ENCODE results near the gene CBX4. TPM values are rescaled to one million over a fixed set of nuclear protein-coding genes. Genes with fewer than 3 reads are reported as not detected.

The CBX4 gene
- total RNA-seq, 1 donor from 2014 or later = 56.3 TPM

DNA sequence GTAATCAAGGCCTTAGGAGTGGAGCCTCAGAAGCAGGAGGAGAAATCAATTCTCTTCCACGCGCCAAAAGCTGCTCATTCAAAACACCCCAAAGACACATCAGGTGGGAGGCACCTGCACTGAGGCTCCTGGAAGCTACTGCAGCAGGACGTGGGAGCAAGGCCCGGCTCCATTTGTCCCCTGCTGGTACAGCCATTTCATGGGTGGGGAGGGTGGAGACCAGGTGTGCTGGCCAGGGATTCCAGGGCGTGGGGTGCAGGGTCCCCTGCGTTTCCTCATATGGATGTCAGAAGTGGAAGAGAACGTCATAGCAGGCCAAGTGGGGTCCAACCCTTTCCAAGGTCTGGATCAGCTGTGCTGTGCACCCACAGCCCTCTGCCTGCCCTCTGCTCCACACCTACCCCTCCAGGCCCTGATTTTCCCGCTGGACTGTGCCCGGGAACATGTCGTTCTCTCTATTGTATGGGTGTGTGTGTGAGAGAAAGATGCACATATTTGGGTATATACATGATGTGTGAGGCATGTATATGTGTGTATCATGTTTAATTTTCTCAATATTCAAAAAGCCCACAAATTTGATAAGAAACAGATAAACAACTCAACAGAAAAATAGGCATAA is 39.2 kb upstream of the CBX4 start:
- Mint-ChIP-seq H3K27ac (no peak overlapping the region), H3K36me3 (ENCODE audit: low read depth) (no peaks in the 10 kb centered on the region), H3K9me3 (no peaks in the 10 kb centered on the region), H3K4me1 (peaks cover 4% of the 10 kb centered on the region), H3K27me3 (peaks cover 37% of the 10 kb centered on the region), H3K4me3 (no peak overlapping the region)
- intact Hi-C loops (cut with micrococcal nuclease) = no loop called here
- ATAC-seq (ENCODE audit: low read depth) = no peak
- no peak for DNase-seq
- TF ChIP-seq, protein P1, sequence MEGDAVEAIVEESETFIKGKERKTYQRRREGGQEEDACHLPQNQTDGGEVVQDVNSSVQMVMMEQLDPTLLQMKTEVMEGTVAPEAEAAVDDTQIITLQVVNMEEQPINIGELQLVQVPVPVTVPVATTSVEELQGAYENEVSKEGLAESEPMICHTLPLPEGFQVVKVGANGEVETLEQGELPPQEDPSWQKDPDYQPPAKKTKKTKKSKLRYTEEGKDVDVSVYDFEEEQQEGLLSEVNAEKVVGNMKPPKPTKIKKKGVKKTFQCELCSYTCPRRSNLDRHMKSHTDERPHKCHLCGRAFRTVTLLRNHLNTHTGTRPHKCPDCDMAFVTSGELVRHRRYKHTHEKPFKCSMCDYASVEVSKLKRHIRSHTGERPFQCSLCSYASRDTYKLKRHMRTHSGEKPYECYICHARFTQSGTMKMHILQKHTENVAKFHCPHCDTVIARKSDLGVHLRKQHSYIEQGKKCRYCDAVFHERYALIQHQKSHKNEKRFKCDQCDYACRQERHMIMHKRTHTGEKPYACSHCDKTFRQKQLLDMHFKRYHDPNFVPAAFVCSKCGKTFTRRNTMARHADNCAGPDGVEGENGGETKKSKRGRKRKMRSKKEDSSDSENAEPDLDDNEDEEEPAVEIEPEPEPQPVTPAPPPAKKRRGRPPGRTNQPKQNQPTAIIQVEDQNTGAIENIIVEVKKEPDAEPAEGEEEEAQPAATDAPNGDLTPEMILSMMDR (IDR thresholded peaks at IDR 0.05) = no peak
- ChIA-PET POLR2A (no interaction called here), CTCF (no interaction called here)

DNA sequence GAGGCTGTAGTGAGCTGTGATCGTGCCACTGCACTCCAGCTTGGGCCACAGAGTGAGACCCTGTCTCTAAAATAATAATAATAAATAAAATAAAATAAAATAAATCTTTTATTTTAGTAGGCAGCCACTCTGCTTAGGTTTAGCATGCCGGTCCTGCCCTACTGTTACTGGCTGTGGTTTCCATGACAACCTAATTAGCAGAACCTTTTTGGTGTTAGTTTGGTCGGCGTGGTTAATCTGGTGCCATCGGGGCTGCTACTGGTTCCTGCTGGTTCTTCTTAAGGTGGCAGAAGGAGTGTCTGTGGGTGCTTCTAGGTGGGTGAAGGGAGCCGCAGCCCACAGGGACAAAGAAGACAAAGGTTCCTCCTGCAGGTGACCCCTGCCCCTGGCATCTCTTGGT is 37.8 kb upstream of the CBX4 start:
- Mint-ChIP-seq H3K4me3 (no peak overlapping the region), H3K36me3 (ENCODE audit: low read depth) (no peaks in the 10 kb centered on the region)

DNA sequence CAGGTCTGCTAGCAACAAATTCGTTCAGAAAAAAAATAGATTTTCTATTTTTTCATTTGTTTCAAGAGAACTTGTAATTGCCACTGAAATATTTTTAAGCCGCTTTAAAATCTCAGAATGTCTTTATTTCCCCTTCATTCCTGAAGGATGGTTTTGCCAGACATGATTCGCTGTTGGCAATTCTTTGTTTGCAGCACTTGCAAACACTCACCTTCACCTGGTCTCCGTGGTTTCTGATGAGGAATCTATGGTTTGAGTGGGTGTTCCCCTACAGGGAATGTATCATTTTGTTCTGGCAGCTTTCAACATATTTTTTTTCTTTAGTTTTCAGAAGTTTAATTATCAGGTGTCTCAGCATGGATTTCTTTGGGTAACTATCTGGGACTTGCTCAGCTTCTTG is 36.3 kb upstream of the CBX4 start:
- CTCF ChIA-PET = interaction anchor here (1.6 kb wide), 1 partner anchor 95 kb away, joined by 4 read pairs; no protein-coding TSS in a partner anchor
- TF ChIP-seq, protein P1 (IDR thresholded peaks at IDR 0.05) = no peak
- H3K4me1 Mint-ChIP-seq = peaks cover 4% of the 10 kb centered on the region
- peaks cover 21% of the 10 kb centered on the region for H3K27me3 Mint-ChIP-seq
- no peak for DNase-seq
- H3K4me3 Mint-ChIP-seq = no peak overlapping the region
- POLR2A ChIA-PET = no interaction called here
- H3K36me3 Mint-ChIP-seq (ENCODE audit: low read depth) = no peaks in the 10 kb centered on the region
- ATAC-seq (ENCODE audit: low read depth) = no peak
- intact Hi-C loops (cut with micrococcal nuclease) = no loop called here
- H3K9me3 Mint-ChIP-seq = no peaks in the 10 kb centered on the region
- H3K27ac Mint-ChIP-seq = no peak overlapping the region

More for the DNA sequence above, 37.8 kb upstream of the CBX4 start:
- Mint-ChIP-seq H3K27ac (no peak overlapping the region), H3K27me3 (peaks cover 27% of the 10 kb centered on the region), H3K4me1 (peaks cover 4% of the 10 kb centered on the region), H3K9me3 (no peaks in the 10 kb centered on the region)
- intact Hi-C loops (cut with micrococcal nuclease) = no loop called here
- CTCF ChIA-PET = no interaction called here
- DNase-seq (no peak), ATAC-seq (ENCODE audit: low read depth) (no peak)
- POLR2A ChIA-PET = no interaction called here
- TF ChIP-seq, protein P1 (IDR thresholded peaks at IDR 0.05) = no peak

DNA sequence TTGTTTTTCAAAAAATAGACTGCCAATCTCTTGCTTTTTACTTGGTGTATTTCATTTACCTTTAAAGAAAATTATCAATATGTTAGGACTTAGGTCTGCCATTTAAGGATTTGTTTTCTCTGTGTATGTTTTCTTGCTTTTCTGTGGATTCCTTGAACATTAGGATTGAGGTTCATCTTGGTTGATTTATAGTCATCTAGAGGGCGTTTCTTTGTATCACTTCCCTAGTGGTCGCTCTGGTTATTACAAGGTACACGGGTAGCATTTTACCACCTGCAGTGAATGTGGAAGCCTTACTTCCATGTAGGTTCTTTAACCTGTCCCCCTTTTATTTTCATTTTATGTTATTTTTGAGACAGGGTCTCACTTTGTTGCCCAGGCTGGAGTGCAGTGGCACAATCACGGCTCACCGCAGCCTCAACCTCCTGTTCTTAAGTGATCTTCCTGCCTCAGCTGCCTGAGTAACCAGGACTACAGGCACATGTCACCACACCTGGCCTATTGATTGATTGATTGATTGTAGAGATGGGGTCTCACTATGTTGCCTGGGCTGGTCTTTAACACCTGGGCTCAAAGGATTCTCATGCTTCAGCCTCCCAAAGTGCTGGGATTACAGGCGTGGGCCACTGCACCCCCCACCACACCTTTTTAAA is 35.2 kb upstream of the CBX4 start:
- H3K36me3 Mint-ChIP-seq (ENCODE audit: low read depth) = no peaks in the 10 kb centered on the region
- H3K27ac Mint-ChIP-seq = no peak overlapping the region
- TF ChIP-seq, protein P1 (IDR thresholded peaks at IDR 0.05) = no peak
- ATAC-seq (ENCODE audit: low read depth) = peak; percentile 79
- H3K27me3 Mint-ChIP-seq = peaks cover 18% of the 10 kb centered on the region
- ChIA-PET CTCF (interaction anchor here (1.6 kb wide), 1 partner anchor 96 kb away, joined by 4 read pairs; no protein-coding TSS in a partner anchor), POLR2A (no interaction called here)
- no peak overlapping the region for H3K4me3 Mint-ChIP-seq
- no peak for DNase-seq
- peaks cover 4% of the 10 kb centered on the region for H3K4me1 Mint-ChIP-seq
- intact Hi-C loops (cut with micrococcal nuclease) = no loop called here
- no peaks in the 10 kb centered on the region for H3K9me3 Mint-ChIP-seq

DNA sequence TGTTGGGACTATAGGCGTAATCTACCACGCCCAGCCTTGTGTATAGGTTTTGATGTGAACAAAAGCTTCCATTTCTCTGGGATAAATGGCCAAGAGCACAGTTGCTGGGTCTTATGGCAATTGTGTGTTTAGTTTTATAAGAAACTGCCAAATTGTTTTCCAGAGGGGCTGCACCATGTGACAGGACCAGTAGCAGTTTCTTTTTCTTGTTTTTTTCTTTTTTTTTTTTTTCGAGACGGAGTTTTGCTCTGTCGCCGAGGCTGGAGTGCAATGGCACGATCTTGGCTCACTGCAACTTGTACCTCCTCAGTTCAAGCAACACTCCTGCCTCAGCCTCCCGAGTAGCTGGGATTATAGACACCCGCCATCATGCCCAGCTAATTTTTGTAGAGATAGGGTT is 34.3 kb upstream of the CBX4 start:
- Mint-ChIP-seq H3K4me3 (no peak overlapping the region), H3K27ac (no peak overlapping the region)
- no peak for DNase-seq

More for the DNA sequence above, 34.3 kb upstream of the CBX4 start:
- CTCF ChIA-PET = no interaction called here
- Mint-ChIP-seq H3K4me1 (peaks cover 4% of the 10 kb centered on the region), H3K9me3 (no peaks in the 10 kb centered on the region), H3K27me3 (peaks cover 20% of the 10 kb centered on the region), H3K36me3 (ENCODE audit: low read depth) (no peaks in the 10 kb centered on the region)
- TF ChIP-seq, protein P1 (IDR thresholded peaks at IDR 0.05) = no peak
- no peak for ATAC-seq (ENCODE audit: low read depth)
- intact Hi-C loops (cut with micrococcal nuclease) = no loop called here
- POLR2A ChIA-PET = interaction anchor here (1.0 kb wide), 1 partner anchor 58 kb away, joined by 3 read pairs; no protein-coding TSS in a partner anchor
